ENCODE measurements around the gene ANKHD1.

DNA sequence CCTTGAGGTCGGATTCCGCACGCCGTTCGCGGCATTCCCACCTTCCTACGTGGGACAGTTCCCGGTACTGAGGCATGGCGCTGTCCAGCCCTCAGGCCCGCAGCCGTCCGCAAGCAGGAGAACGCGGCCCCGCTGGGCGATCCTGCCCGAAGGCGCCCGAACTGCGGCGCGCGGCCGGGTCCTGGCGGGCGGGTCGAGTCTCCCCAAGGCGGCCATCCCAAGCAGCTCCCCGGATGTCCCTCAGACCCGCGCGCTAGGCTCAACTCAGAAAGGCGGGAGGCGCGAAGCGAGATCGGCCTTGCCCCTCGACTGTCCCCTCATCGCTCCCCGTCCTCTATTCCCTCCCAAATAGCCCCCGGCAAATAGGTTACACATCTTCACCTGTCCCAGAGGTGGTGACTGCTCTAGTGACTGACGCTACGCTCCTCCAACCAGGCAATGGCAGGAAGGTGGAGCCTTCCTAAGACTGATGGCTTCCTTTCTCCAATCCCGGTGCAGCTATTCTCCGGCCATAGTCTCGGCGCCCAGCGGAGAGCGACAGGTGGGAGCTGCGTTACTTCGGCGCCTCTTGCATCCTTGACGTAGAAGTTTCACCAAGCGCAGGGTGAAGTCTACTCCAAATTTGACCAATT is 787 bp upstream of the ANKHD1 start:
- TF ChIP-seq, protein P1, sequence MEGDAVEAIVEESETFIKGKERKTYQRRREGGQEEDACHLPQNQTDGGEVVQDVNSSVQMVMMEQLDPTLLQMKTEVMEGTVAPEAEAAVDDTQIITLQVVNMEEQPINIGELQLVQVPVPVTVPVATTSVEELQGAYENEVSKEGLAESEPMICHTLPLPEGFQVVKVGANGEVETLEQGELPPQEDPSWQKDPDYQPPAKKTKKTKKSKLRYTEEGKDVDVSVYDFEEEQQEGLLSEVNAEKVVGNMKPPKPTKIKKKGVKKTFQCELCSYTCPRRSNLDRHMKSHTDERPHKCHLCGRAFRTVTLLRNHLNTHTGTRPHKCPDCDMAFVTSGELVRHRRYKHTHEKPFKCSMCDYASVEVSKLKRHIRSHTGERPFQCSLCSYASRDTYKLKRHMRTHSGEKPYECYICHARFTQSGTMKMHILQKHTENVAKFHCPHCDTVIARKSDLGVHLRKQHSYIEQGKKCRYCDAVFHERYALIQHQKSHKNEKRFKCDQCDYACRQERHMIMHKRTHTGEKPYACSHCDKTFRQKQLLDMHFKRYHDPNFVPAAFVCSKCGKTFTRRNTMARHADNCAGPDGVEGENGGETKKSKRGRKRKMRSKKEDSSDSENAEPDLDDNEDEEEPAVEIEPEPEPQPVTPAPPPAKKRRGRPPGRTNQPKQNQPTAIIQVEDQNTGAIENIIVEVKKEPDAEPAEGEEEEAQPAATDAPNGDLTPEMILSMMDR (IDR thresholded peaks at IDR 0.05): peak in 1 of 4 experiments; percentile 6
- peak; percentile 72 for TF ChIP-seq POLR2A (IDR thresholded peaks at IDR 0.05)

All from prostate gland (tissue), 2 donors.